Metanephros (tissue), 2 donors: Measurements from ENCODE around the gene ARL10. TPM values are rescaled to one million over a fixed set of nuclear protein-coding genes. Genes with fewer than 3 reads are reported as not detected.
A peak's percentile ranks its signal among the peaks of the same experiment; 100 is the strongest.

Source experiments
- small RNA-seq: library from RNA; depleted of rRNA; stranded (forward); fragments of <200 nt; gene quantifications from one replicate; pipeline ENCODE3, GENCODE V24; 2014; ENCODE audit warnings: low replicate concordance
- total RNA-seq: library from RNA; depleted of rRNA; stranded (reverse); fragments of >200 nt; gene quantifications from one replicate; pipeline ENCODE4 v1.2.3, GENCODE V29; 2014

ARL10 gene, protein sequence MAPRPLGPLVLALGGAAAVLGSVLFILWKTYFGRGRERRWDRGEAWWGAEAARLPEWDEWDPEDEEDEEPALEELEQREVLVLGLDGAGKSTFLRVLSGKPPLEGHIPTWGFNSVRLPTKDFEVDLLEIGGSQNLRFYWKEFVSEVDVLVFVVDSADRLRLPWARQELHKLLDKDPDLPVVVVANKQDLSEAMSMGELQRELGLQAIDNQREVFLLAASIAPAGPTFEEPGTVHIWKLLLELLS
- total RNA-seq = 11.7 TPM

DNA sequence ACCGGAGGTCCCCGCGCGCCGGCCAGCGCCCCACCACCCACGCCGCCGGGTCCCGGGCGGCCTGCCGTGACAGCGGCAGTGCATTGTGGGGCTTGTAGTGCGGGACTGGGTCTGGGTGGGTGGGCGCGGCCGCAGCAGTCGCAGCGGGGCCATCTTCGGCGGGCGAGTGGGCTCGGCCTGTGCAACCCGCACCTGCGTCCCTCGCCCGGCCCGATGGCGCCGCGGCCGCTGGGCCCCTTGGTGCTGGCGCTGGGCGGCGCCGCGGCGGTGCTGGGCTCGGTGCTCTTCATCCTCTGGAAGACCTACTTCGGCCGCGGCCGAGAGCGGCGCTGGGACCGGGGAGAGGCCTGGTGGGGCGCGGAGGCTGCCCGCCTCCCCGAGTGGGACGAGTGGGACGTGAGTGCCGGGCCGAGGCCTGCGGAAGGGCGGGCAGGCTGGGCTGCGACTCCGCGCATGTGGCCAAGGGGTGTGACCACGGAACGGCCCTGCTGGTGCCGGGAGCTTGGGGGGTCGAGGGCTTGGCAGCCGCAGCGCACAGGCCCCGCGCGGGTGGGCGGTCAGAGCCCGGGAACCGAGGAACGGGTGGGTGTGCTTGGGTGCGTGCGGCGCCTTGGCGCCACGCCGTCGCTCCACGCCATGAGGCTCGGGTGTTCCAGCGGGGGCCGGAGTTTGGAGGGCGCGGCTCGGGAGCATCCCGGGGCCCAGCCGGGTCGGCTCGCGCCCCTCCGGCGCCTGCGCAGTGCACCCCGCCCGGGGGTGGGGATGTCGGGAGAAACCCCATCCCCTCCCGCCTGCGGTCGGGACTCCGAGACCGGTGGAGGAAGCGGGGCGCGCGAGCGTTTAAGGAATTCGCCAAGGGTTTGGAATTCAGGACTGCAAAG is at the start of gene ARL10:
TSS of gene ARL10 (plus strand) at position 137 of the 881 bp plus-strand sequence. CDS start at position 214, 77 bp downstream.

DNA sequence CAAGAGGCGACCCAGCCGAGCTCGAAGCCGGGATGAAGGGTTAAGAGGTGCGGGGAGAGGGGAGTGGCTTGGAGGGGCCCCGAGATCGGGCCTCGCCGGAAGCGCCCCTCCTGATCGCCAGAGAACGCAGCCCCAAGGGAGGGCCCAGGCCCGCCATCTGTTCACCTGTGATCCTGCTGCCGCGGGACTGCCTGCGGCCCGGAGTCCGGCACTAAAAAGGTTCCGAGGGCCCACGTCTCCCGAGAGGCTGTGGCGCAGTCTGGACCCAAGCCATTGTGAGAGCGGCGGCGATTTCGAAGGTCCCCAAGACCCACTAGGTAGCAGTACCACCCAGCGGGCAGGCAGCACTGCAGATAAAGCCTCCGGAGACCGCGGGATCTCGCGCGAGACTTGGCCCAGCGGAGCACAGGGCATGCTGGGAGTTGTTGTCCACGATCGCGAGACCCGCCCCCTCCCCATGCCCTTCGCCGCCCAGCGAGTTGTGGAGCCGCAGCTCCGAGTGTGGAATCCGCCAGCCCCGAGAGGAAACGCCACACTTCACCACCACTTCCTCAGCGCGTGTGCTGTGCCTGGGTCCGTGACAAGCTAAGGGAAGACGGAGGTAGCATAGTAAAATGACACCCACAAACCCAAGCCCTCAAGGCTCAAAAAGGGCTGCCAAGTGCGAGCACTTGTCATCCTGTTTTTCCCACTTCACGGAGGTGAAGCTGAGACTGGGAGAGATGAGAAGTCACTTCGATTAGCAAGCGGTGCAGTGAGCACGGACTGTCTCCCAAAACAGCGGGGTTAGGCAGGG is 3.7 kb upstream of the ARL10 start, which contains the start of gene KIAA1191:
TSS of gene KIAA1191 (minus strand) at position 328 of the 796 bp plus-strand sequence. CDS start 2,256 bp downstream, outside the sequence.

DNA sequence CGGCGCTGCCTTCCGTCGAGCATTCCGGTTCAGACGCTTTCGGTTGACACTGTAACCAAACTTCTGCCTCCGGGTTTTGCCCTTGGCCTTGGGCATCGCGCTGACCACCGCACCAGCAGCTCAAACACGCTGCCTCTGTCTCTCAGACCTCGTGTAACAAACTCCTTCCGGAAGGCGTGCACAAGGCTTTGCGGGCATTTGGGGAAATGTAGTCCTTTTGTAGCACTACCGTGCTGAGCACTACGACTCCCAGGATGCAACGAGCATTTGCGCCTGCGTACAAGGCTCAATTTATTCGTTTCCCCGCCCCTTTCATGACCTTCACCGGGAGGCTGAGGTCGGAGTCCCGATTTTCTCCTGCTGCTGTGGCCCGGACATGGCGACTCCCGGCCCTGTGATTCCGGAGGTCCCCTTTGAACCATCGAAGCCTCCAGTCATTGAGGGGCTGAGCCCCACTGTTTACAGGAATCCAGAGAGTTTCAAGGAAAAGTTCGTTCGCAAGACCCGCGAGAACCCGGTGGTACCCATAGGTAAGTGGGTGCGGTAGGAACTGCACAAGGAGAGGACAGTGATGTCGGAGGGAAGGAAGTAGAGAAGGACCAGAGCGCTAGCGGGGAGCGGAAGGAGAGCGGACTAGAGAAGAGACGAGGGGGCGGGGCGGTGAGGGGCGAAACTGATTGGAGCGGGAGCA is 23.3 kb downstream of the ARL10 start, which contains the start of the genes HIGD2A and NOP16:
TSS of gene HIGD2A (plus strand) at position 308 of the 691 bp plus-strand sequence. CDS start at position 377, 69 bp downstream.
TSS of gene NOP16 (minus strand) at position 155 of the 691 bp plus-strand sequence. CDS start at position 96, 59 bp downstream.

DNA sequence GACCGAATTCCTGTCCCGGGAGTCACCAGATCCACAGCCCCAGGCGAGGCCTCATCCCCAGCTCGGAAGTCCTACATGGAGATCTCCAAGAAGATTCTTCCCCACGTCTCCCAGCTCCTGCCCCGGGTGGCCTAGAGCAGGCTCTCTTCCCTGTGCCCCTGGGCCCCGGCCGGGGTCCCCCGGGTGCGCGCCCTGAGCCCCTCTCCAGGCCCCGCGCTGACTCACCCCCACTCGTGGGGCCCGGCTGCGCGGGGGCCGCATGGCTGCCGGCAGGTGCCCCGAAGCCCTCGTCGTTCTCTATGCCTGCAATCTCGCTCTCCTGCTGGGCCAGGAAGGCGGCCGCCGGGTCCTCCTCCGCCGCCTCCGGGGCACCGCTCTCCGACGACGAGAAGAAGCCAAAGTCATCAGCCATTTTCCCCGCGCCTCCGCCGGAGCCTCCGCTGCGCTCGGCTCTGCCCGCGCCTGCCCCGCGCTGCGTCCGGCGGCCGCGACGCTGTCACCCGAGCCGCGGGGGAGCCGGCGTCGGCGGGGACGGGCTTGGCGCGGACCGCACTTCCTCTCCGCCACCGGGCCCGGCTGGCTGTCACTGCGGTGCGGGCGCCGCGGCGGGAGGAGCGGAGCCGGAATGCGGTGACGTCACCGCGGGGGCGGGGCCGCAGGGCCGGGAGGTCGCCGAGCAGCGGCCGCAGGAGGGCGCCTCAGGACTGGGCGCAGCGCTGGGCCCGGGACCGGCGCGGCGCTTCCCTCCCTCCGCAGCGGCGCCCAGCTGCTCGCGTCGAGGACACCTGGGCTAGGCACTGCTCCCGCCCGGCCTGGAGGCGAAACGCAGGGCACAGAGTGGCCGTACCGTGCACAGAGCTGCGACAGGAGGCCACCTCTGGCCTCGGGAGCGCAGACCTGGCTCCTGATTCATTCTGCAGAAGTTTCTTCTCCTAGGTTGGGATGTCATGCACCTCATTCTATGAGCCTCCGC is 51.0 kb downstream of the ARL10 start, which contains the start of gene CLTB:
TSS of gene CLTB (minus strand) at position 588 of the 973 bp plus-strand sequence. CDS start at position 412, 176 bp downstream.

Small RNA genes within 50 kb of the gene (small RNA-seq; reads per million reads assigned to genes)
- gene MIR1271 = 36.2 reads per million, percentile 96 among the genes with 10 or more reads in this experiment

Other genes starting within 250 kb of the ARL10 start
- 12.0 TPM for gene SIMC1, start 127.1 kb upstream of the ARL10 start, total RNA-seq
- 75.4 TPM for gene KIAA1191, start 3.7 kb upstream of the ARL10 start, total RNA-seq
- 5.2 TPM for gene NOP16, start 23.1 kb downstream of the ARL10 start, total RNA-seq
- 138 TPM for gene HIGD2A, start 23.3 kb downstream of the ARL10 start, total RNA-seq
- 40.9 TPM for gene CLTB, start 51.1 kb downstream of the ARL10 start, total RNA-seq
- 33.2 TPM for gene FAF2, start 82.9 kb downstream of the ARL10 start, total RNA-seq
- gene RNF44, start 171.9 kb downstream of the ARL10 start, total RNA-seq = 27.0 TPM
- gene CDHR2, start 183.9 kb downstream of the ARL10 start, total RNA-seq = 10.1 TPM
- 0.93 TPM for gene GPRIN1, start 244.7 kb downstream of the ARL10 start, total RNA-seq